Measurements from ENCODE around the gene THOC5.
"Not testable (repeated sequence)": the region's sequence is repeated elsewhere in the genome, so short reads cannot be mapped to it uniquely, and the experiment has no call there.

THOC5 gene

DNA sequence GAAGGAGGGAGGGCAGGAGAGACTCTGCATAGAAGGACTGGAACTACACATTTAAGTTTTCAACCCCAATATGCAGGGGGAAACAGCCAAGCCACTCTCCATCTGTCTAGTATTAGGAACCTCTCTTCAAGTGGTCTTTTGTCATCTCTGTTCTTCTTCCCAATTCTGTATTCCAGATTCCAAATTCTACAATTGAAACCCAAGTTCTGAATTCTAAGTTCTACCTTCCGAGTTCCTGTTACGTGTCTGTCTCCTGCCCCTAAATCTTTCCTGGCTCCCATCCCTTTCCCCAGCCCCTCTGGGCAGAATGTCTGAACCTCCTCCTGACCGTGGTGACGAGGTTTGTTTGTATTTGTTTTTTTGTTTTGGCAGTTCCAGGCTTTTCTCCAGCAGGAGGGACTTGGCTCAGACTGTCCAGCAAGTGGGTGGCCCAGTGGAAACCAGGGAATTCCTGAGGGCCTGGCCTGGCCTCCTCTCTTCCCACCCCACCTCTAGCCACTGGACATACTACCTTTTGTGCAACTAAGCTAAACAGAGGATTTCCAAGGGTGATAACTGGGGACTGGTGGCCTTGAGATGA lies 1.6 kb upstream of the THOC5 start:
- TF ChIP-seq, protein P1, sequence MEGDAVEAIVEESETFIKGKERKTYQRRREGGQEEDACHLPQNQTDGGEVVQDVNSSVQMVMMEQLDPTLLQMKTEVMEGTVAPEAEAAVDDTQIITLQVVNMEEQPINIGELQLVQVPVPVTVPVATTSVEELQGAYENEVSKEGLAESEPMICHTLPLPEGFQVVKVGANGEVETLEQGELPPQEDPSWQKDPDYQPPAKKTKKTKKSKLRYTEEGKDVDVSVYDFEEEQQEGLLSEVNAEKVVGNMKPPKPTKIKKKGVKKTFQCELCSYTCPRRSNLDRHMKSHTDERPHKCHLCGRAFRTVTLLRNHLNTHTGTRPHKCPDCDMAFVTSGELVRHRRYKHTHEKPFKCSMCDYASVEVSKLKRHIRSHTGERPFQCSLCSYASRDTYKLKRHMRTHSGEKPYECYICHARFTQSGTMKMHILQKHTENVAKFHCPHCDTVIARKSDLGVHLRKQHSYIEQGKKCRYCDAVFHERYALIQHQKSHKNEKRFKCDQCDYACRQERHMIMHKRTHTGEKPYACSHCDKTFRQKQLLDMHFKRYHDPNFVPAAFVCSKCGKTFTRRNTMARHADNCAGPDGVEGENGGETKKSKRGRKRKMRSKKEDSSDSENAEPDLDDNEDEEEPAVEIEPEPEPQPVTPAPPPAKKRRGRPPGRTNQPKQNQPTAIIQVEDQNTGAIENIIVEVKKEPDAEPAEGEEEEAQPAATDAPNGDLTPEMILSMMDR (conservative IDR thresholded peaks at IDR 0.05; ENCODE audit: low read depth, low read length), result no peak

DNA sequence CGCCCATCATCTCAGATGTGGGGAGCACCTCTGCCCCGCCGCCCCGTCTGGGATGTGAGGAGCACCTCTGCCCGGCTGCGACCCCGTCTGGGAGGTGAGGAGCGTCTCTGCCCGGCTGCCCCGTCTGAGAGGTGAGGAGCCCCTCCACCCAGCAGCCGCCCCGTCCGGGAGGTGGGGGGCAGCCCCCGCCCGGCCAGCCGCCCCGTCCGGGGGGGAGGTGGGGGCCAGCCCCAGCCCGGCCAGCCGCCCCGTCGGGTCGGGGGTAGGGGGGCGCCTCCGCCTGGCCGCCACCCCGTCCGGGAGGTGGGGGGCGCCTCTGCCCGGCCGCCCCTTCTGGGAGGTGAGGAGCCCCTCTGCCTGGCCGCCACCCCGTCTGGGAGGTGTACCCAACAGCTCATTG lies 1.2 kb downstream of the THOC5 start:
- DNase-seq (ENCODE audit: low read depth); H3K4me3 ChIP-seq (ENCODE audit: low read length): not testable (repeated sequence)

More for the DNA sequence above, 1.6 kb upstream of the THOC5 start:
- DNase-seq (ENCODE audit: low read depth), result no peak
- H3K4me3 ChIP-seq (ENCODE audit: low read length), result no peak overlapping the region

DNA sequence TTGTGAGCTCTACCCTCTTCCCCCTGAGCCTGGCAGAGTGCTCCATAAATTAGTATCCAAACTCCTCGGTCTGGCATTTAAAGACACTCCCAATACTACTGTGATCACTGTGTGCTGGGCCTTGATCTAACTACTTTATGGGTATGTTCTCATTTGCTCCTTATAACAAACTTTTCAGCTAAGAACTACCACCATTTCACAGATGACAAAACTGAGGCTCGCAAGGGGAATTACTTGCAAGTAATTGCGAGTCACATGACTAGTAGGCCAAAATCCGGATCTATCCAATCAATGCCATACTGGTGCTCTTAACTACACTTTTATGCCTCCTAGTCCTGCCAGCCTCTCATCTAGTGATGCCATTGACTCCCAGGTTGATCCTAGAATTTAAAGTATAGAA lies 3.6 kb downstream of the THOC5 start:
- no peak overlapping the region for H3K4me3 ChIP-seq (ENCODE audit: low read length)
- DNase-seq (ENCODE audit: low read depth), result no peak
- TF ChIP-seq, protein P1 (conservative IDR thresholded peaks at IDR 0.05; ENCODE audit: low read depth, low read length), result no peak

DNA sequence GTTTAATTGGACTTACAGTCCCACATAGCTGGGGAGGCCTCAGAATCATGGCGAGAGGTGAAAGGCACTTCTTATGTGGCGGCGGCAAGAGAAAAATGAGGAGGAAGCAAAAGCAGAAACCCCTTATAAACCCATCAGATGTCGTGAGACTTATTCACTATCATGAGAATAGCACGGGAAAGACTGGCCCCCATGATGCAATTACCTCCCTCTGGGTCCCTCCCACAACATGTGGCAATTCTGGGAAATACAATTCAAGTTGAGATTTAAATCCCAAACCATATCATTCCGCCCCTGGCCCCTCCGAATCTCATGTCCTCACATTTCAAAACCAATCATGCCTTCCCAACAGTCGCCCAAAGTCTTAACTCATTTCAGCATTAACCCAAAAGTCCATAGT lies 8.5 kb downstream of the THOC5 start:
- not testable (repeated sequence) for DNase-seq (ENCODE audit: low read depth); H3K4me3 ChIP-seq (ENCODE audit: low read length)

DNA sequence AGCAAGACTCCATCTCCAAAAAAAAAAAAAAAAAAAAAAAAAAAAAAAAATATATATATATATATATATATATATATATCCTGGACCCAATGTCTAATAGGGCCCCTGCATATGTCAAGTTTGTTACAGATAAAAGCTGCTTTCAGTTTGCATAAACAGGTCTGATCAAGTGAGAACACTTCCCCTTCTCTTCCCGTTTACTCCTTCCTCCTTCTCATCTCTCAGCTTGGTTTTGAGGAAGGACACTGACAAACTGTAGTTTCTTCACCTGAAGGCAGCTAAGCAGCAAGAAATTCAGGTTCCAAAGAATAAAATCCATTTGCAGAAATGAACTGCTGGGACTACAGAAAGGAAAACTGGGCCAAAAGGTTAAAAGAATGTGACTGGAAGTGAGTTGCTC lies 11.7 kb downstream of the THOC5 start:
- TF ChIP-seq, protein P1 (conservative IDR thresholded peaks at IDR 0.05; ENCODE audit: low read depth, low read length), result no peak
- H3K4me3 ChIP-seq (ENCODE audit: low read length), result no peak overlapping the region
- DNase-seq (ENCODE audit: low read depth), result no peak

DNA sequence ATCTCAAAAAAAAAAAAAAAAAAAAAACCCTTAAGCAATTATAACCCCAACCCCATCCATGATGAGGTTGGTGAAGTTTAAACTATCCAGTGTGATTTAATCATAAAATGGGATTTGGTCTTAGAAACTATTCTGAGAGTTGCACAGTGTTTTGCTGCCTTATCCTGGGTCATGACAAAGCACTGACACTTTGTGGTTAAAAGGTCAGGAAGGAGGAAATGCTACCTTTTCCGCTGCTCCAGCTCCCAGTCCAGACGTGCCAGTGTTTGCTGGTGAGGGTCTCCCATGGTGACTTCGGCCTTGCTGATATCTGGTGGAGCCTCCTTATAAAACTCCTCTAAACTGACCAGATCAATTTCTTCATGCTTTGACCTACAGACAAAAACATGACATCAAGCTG lies 14.5 kb downstream of the THOC5 start:
- no peak overlapping the region for H3K4me3 ChIP-seq (ENCODE audit: low read length)
- no peak for DNase-seq (ENCODE audit: low read depth)
- TF ChIP-seq, protein P1 (conservative IDR thresholded peaks at IDR 0.05; ENCODE audit: low read depth, low read length), result no peak

- H3K4me3 ChIP-seq (ENCODE audit: low read length), result no peak overlapping the region
- no peak for DNase-seq (ENCODE audit: low read depth)
- TF ChIP-seq, protein P1 (conservative IDR thresholded peaks at IDR 0.05; ENCODE audit: low read depth, low read length), result no peak
These were observed 17.1 kb downstream of the THOC5 start for GRCh38 chr22:29536411-29536810.

DNA sequence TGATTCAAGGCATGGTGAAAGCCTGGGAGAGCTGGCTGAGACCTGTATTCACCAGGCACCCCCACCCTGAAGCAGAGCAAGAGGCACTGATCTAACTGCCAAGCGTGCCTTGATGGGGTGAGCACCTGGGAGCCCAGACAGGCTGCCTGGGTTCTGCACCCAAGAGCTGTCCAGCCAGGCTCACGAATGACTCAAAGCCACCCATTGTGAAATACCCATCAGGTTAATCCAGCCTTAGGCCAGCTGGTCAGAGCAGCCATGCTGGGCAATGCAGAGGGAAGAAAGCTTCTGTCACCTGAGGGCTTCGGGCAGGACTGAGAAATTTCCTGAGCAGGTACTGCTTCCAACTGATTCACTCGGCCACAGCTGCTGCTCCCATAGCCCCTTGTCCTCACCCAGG lies 22.1 kb downstream of the THOC5 start:
- DNase-seq (ENCODE audit: low read depth), result no peak
- TF ChIP-seq, protein P1 (conservative IDR thresholded peaks at IDR 0.05; ENCODE audit: low read depth, low read length), result no peak
- no peak overlapping the region for H3K4me3 ChIP-seq (ENCODE audit: low read length)

All from retinal pigment epithelial cell (primary cell).